GM13977 (cell line): Measurements from ENCODE around the gene ZNF598.

Experiments used
- DNase-seq: peaks from one replicate; pipeline ENCODE4 v3.0.0; 2012; ENCODE audit warnings: low spot score
- CTCF ChIP-seq: IDR thresholded peaks from 2 replicates; pipeline ENCODE4 v1.5.1; 2012; ENCODE audit warnings: mild to moderate bottlenecking, control low read depth; ENCODE audit not compliant: insufficient read depth; ENCODE audit errors: extremely low read depth, missing control alignments
- in situ Hi-C: fragments of 300-500 bp; cut with MboI; formaldehyde crosslinking; loops from one replicate; pipeline ENCODE4 v1.12.0; 2022; ENCODE audit warnings: low sequenced_read_pairs, low pct_unique_long_range_greater_than_20kb, mixed read lengths, inconsistent platforms; ENCODE audit not compliant: unreplicated experiment

ZNF598 gene

GRCh38 chr16:1982991-1983543, 26.6 kb downstream of the ZNF598 start:
- TF ChIP-seq CTCF: no peak
- in situ Hi-C loops: no loop called here
- no peak for DNase-seq

DNA sequence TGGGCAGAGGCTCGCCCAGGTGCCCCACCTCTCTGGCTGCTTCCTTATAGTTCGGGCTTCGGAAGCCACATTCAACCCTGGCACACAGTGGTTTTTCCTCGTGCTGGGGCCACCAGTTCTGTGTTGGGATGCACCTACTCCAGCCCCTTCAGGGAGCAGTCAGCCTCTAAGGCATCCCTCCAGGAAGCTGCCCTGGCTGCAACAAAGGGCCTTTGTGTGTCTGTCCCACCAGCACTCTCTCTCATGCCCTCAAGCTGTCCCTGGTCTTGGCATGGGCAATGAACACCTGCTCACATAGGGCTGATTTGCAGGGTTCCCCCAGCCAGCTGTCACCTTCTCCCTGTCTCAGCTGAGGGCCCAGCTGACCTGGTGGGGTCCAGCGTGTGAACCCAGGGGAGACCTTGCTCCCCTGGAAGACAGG, 27.6 kb downstream of the ZNF598 start:
- DNase-seq: no peak
- TF ChIP-seq CTCF: no peak
- in situ Hi-C loops: no loop called here

DNA sequence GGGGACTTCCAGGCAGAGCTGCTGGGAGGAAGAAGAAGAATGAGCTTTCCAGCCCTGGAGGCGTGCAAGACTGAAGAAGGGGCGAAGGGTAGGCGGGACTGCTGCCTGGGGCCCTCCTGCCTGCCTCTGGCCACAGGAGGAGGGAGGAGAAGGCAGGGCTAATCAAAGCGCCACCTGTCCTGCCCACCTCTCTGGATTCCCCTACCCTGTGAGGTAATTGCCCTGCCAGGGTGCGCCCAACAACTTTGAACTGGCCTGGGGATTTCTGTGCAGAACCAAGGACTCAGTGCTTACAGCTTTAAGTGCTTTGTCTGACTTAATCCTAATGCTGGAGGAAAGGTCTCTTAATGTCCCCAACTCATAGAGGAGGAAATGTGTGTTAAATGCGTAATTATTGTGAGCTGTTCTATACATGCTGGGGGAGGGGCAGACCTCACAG, 28.2 kb downstream of the ZNF598 start, which contains the start of gene NOXO1:
NOXO1 (minus strand) TSS at position 72 of the 439 bp plus-strand sequence. CDS start 290 bp downstream, outside the sequence.
- in situ Hi-C loops: no loop called here
- no peak for TF ChIP-seq CTCF
- peak; percentile 73 for DNase-seq

- in situ Hi-C loops: no loop called here
- no peak for DNase-seq
- no peak for TF ChIP-seq CTCF
Observed at GRCh38 chr16:1980770-1981087, 28.9 kb downstream of the ZNF598 start.

- DNase-seq: no peak
- in situ Hi-C loops: no loop called here
- TF ChIP-seq CTCF: no peak
Observed at GRCh38 chr16:1980030-1980769, 29.4 kb downstream of the ZNF598 start.

DNA sequence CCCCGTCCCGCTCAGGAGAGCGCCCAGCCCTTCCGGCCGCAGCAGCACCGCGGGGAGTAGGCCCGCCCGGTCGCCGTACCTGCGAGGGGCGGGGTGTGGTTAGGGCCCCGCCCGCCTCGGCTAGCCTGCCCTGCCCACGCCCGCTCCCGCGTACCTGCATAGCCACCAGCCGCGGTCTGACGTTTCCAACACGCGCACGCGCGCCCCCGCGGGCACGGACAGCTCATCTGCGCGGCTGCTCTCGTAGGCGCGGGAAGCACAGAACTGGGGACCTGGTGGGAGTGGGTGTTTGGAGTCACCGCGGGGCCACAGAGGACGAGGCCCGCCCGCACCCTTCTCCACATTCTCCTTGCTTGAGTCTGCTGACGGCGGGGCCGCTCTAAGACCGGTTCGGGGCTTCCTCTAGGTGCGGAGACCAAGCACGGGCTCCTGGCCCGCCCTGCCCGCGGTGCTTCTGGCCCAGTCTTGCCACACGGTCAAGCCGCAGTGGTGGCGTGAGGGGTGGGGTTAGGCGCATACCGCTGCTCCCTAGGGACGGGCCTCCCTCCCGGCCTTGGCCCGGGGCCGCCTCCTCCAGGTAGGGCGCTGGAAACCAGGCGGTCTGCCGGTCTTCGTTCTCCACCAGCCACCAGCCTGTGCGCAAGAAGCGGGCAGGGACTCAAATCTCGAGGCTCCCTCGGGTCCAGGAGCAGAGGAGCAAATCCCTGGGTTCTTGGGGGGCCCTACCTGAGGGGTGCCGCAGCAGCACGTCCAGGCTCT, 30.2 kb downstream of the ZNF598 start:
- in situ Hi-C loops: no loop called here
- no peak for DNase-seq

More for the DNA sequence above, 30.2 kb downstream of the ZNF598 start:
- no peak for TF ChIP-seq CTCF
